Stimulated activated CD8-positive, alpha-beta memory T cell treated with anti-CD3 and anti-CD28 coated beads, Interleukin-12 subunit alpha, Interleukin-12 subunit beta, amount 100 ng/mL, for 1 hour (primary cell): ENCODE data around the gene ANO2.

Source experiments
- DNase-seq: peaks from one replicate; pipeline ENCODE4 v3.0.0-alpha.2; 2020; ENCODE audit warnings: low read depth

The ANO2 gene

DNA sequence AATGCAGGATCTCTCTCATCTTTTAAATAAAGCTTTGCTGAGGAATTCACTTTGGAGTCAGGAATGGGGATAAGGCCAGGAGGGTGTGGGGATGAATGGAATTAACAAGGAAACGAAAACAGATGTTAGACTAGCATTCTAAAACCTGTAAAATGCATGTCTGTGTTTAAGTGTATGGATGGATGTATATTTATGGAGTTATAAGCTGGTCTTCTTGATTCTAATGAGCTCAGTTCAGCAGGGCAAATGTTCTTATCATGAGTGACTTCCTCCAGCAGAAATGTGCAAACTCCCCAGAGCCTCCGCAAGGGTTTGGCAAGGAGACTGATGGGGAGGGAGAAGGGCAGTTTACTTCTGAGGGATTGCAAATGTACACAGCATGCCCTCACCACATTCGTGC lies 364.0 kb downstream of the ANO2 start:
- no peak for DNase-seq

DNA sequence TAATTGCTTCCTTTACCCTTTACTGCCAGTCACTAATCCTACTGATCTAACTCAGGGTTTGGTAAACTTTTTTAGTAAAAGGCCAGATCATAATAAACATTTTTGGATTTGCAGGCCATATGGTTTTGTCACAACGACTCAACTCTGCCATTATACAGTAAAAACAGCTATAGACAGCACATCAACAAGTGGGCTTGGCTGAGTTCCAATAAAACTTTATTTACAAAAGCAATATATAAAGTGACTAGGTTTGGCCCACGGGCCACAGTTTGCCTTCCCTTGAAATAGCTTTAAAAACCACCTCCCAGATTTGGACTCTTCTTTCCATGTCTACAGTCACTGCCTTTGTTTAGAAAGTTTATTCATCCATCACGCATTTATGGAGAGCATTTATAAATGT lies 366.3 kb downstream of the ANO2 start:
- DNase-seq = no peak

GRCh38 chr12:5577741-5578140 lies 367.3 kb downstream of the ANO2 start:
- DNase-seq = no peak

GRCh38 chr12:5577211-5577612 lies 367.8 kb downstream of the ANO2 start:
- DNase-seq = no peak

DNA sequence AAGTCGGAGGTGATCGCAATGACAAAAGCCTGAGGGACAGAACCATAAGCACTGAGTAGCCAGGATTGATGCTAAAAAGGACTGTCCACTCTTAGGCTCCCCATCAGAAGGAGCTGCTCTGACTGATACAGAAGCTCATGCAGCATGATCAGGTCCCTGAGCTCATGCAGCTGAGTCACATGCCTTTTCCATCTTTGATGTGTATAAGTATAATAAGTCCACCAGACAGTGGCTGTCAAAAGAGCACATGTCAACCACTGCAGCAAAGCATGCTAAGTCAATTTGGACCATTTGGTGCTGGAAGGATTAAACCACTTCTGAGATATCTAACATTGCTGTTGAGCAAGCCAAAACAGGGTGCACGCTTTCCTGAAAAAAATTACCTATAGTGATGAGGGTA lies 369.1 kb downstream of the ANO2 start:
- DNase-seq = no peak

- no peak for DNase-seq
Measured at GRCh38 chr12:5575232-5575631, 369.8 kb downstream of the ANO2 start.

DNA sequence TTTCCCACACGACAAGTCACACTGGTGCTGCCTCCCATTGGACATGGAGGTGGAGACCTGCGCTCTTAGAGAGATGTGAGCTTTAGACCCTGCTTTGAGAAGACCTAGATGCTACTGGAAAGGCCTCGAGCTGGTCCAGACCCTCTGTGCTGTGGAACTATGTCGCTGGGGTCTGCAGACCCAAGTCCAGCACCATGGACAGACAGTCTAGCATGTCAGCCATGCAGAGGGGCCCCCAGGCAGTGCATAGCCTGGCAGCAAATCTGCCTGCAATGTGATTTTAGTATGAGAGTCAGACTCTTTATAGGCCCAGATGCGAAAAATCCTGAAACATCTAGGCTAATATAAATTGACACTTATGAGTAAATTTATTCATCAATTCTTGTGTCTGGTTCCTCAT lies 371.7 kb downstream of the ANO2 start:
- DNase-seq = no peak

- DNase-seq = no peak
Measured at GRCh38 chr12:5571115-5571514, 373.9 kb downstream of the ANO2 start.

GRCh38 chr12:5570416-5570815 lies 374.6 kb downstream of the ANO2 start:
- DNase-seq = no peak

GRCh38 chr12:5568325-5568981 lies 376.6 kb downstream of the ANO2 start:
- DNase-seq = no peak

DNA sequence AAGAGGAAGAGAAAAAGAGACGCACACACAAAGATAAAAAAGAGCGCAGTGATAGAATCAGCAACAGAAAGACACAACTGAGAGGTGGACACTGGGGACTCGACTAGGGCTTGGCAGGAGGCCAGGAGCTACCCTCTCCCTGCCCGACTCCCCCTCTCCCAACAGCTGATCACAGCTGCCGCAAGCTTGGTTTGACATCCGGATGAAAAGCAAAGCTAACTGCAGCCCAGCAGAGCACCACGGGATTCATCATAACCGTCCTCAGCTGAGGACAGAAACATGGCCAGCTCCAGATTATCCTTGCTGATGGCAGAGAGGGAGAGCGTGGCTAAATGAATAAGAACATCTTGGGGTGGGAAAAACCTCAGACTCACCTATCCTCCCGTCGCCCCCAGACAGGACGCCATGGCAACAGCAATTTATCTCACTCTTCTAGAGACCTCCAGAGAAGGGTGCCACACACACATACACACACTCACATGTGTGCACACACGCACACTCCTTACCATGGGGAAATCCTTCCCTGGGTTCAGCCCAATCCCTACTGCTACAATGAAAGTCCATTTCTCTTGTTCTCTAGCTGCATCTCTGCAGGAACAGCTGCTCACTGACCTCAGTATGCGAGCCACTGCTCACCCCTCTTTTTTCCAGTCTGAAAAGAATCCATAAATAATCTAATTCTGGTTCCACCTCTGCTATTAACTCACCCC lies 377.9 kb downstream of the ANO2 start:
- DNase-seq = no peak

GRCh38 chr12:5565933-5566599 lies 379.0 kb downstream of the ANO2 start:
- no peak for DNase-seq

- DNase-seq = no peak
Measured at GRCh38 chr12:5562581-5562980, 382.5 kb downstream of the ANO2 start.

DNA sequence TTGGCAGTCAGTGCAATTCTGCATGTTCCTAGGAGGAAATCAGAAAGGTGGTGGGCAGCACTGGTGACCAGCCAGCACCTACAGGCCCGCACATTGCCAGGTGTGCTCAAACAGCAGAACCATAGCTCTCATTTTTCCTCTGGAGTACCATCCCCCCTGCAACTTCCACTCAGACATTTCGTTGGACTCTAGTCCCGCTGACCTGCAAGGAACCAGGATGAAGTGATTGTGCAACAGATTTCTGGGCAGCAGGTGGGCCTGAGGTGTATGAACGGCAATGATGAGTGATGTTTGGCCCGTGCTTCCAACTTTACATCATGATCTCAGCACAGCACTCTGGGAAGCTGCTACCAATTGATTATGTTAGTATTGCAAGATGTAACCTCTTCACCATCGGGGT lies 383.2 kb downstream of the ANO2 start:
- DNase-seq = no peak

DNA sequence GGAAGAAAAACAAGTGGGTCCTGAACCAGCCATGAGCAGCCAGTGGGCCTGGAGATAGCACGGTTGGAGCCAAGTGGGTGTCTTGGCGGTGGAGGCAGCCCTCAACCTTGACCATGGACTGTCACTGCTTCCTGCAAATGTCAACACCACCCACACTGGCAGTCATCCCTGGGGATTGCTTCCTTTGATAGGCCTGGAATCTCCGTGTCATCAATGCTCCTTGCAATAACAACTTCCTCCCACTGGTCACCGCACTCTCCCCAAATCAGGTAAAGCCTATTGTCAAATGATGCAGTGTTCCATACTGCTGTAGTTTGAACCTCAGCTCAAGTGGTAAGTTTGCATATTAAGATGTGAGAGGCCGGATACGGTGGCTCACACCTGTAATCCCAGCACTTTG lies 384.0 kb downstream of the ANO2 start:
- no peak for DNase-seq

- no peak for DNase-seq
Measured at GRCh38 chr12:5560265-5560664, 384.8 kb downstream of the ANO2 start.

- DNase-seq = no peak
Measured at GRCh38 chr12:5557906-5558305, 387.2 kb downstream of the ANO2 start.

DNA sequence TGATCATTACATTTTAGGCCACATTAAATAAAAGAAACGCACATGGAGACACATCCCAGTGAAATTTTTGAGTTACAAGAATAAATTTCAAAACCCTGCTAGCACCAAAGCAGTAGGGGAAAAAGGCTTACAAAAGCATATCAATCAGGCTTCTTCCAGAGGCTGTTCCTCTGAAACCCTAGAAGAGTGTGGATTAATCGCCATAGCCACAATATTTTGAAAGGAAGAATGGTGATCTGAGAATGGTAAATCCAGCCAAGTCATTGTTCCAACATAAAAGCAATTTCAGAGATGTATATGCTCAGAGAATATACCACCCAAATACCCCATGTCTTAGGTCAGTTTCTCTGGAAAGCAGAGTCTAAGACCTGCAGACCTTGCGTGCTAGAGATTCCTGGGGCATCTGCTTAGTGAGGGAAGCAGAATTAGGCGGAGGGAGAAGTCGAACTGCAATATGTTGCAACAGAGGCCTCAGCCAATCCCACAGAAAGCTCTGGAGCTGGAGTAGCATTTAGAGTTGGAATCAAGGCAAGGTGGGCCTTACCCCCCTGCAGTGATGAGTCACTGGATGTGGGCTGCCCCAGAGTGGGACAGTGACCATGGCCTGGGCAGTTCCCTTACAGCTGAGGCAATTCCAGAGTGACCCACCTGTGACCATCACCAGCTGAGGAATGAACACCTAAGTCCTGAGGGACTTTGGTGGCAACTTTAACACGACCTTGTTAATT lies 387.9 kb downstream of the ANO2 start:
- no peak for DNase-seq

GRCh38 chr12:5556033-5556614 lies 388.9 kb downstream of the ANO2 start:
- DNase-seq = no peak

GRCh38 chr12:5554711-5555110 lies 390.3 kb downstream of the ANO2 start:
- no peak for DNase-seq

DNA sequence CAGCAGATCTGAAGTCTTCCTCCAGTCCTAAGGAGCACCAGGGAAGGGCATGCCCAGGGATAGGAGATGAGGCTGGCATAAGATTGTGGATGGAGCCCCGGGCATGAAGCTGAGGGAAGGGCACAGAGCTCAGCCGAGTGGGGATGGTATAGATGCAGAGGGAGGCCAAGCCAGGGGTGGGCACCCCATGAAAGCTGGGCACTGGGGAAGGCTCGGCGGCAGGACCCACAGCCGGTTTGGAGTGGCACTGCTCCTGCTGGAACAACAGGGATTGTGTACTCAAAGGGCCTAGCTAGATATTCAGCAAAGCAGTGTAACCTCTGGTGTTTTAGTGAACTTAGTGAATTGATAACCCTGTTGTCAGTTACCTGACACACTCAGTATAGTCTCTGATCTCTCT lies 396.0 kb downstream of the ANO2 start:
- no peak for DNase-seq

- DNase-seq = no peak
Measured at GRCh38 chr12:5548152-5548943, 396.7 kb downstream of the ANO2 start.
